Measurements from ENCODE around the gene EIF6.

The EIF6 gene

GRCh38 chr20:35284267-35284991 is at the start of gene EIF6:
Gene EIF6 (minus strand): TSS chr20:35284772. CDS start chr20:35284487, 285 bp downstream.
- no peak for TF ChIP-seq GATA3 (IDR thresholded peaks at IDR 0.05; ENCODE audit: low read depth, low read length)
- TF ChIP-seq GATA2 (IDR thresholded peaks at IDR 0.05; ENCODE audit: low read depth, low read length): no peak

GRCh38 chr20:35333606-35334005 is 49.0 kb upstream of the EIF6 start:
- TF ChIP-seq GATA2 (IDR thresholded peaks at IDR 0.05; ENCODE audit: low read depth, low read length) (no peak), GATA3 (IDR thresholded peaks at IDR 0.05; ENCODE audit: low read depth, low read length) (no peak)

GRCh38 chr20:35332540-35333200 is 48.1 kb upstream of the EIF6 start:
- TF ChIP-seq GATA2 (IDR thresholded peaks at IDR 0.05; ENCODE audit: low read depth, low read length) (no peak), GATA3 (IDR thresholded peaks at IDR 0.05; ENCODE audit: low read depth, low read length) (no peak)

- TF ChIP-seq GATA3 (IDR thresholded peaks at IDR 0.05; ENCODE audit: low read depth, low read length) (no peak), GATA2 (IDR thresholded peaks at IDR 0.05; ENCODE audit: low read depth, low read length) (no peak)
Measured at GRCh38 chr20:35329435-35330139, 45.0 kb upstream of the EIF6 start.

GRCh38 chr20:35328689-35329088 is 44.1 kb upstream of the EIF6 start:
- TF ChIP-seq GATA3 (IDR thresholded peaks at IDR 0.05; ENCODE audit: low read depth, low read length): no peak
- TF ChIP-seq GATA2 (IDR thresholded peaks at IDR 0.05; ENCODE audit: low read depth, low read length): no peak

GRCh38 chr20:35328095-35328685 is 43.6 kb upstream of the EIF6 start:
- TF ChIP-seq GATA2 (IDR thresholded peaks at IDR 0.05; ENCODE audit: low read depth, low read length) (no peak), GATA3 (IDR thresholded peaks at IDR 0.05; ENCODE audit: low read depth, low read length) (no peak)

- TF ChIP-seq GATA2 (IDR thresholded peaks at IDR 0.05; ENCODE audit: low read depth, low read length): no peak
- no peak for TF ChIP-seq GATA3 (IDR thresholded peaks at IDR 0.05; ENCODE audit: low read depth, low read length)
Measured at GRCh38 chr20:35327074-35327976, 42.8 kb upstream of the EIF6 start.

GRCh38 chr20:35326740-35327073 is 42.1 kb upstream of the EIF6 start:
- TF ChIP-seq GATA2 (IDR thresholded peaks at IDR 0.05; ENCODE audit: low read depth, low read length): no peak
- no peak for TF ChIP-seq GATA3 (IDR thresholded peaks at IDR 0.05; ENCODE audit: low read depth, low read length)

GRCh38 chr20:35326021-35326739 is 41.6 kb upstream of the EIF6 start:
- TF ChIP-seq GATA2 (IDR thresholded peaks at IDR 0.05; ENCODE audit: low read depth, low read length) (no peak), GATA3 (IDR thresholded peaks at IDR 0.05; ENCODE audit: low read depth, low read length) (no peak)

GRCh38 chr20:35325401-35325800 is 40.8 kb upstream of the EIF6 start:
- TF ChIP-seq GATA2 (IDR thresholded peaks at IDR 0.05; ENCODE audit: low read depth, low read length) (no peak), GATA3 (IDR thresholded peaks at IDR 0.05; ENCODE audit: low read depth, low read length) (no peak)

- TF ChIP-seq GATA3 (IDR thresholded peaks at IDR 0.05; ENCODE audit: low read depth, low read length) (no peak), GATA2 (IDR thresholded peaks at IDR 0.05; ENCODE audit: low read depth, low read length) (no peak)
Measured at GRCh38 chr20:35320396-35321126, 36.0 kb upstream of the EIF6 start.

GRCh38 chr20:35319871-35320197 is 35.3 kb upstream of the EIF6 start:
- no peak for TF ChIP-seq GATA3 (IDR thresholded peaks at IDR 0.05; ENCODE audit: low read depth, low read length)
- no peak for TF ChIP-seq GATA2 (IDR thresholded peaks at IDR 0.05; ENCODE audit: low read depth, low read length)

Data from SH-SY5Y (cell line).